Hepatocyte (in vitro differentiated cells): Measurements from ENCODE around the gene RNASE2. TPM values are rescaled to one million over a fixed set of nuclear protein-coding genes. Genes with fewer than 3 reads are reported as not detected.

Source experiments
- DNase-seq: peaks from one replicate; pipeline ENCODE4 v3.0.0-alpha.2; 2016; ENCODE audit warnings: low spot score
- H2AFZ ChIP-seq: fragments of 200-600 bp; sonication (generic); 2 replicates; pipeline ENCODE4 v1.6.0; 2016; ENCODE audit warnings: antibody characterized with exemption, mild to moderate bottlenecking
- H3K27ac ChIP-seq: fragments of 200-600 bp; sonication (generic); 2 replicates; pipeline ENCODE4 v1.5.1; 2016; ENCODE audit warnings: mild to moderate bottlenecking
- H3K27me3 ChIP-seq: fragments of 200-600 bp; sonication (generic); 2 replicates; pipeline ENCODE4 v1.6.1; 2016
- H3K36me3 ChIP-seq: fragments of 200-600 bp; sonication (generic); replicated peaks from 2 replicates; pipeline ENCODE4 v1.5.1; 2016; ENCODE audit warnings: low read depth; ENCODE audit not compliant: insufficient read depth
- H3K4me1 ChIP-seq: fragments of 200-600 bp; sonication (generic); 2 replicates; pipeline ENCODE4 v1.5.1; 2016; ENCODE audit warnings: mild to moderate bottlenecking, moderate library complexity; ENCODE audit not compliant: insufficient read depth
- H3K4me2 ChIP-seq: fragments of 200-600 bp; sonication (generic); 2 replicates; pipeline ENCODE4 v1.6.0; 2016
- H3K4me3 ChIP-seq: fragments of 200-600 bp; sonication (generic); 2 replicates; pipeline ENCODE4 v1.5.1; 2016; ENCODE audit warnings: mild to moderate bottlenecking
- H3K79me2 ChIP-seq: fragments of 200-600 bp; sonication (generic); 2 replicates; pipeline ENCODE4 v1.6.0; 2017; ENCODE audit warnings: mild to moderate bottlenecking
- H3K9me2 ChIP-seq: fragments of 200-600 bp; sonication (generic); replicated peaks from 2 replicates; pipeline ENCODE4 v1.6.0; 2017; ENCODE audit warnings: mild to moderate bottlenecking; ENCODE audit not compliant: insufficient read depth
- H3K9me3 ChIP-seq: fragments of 200-600 bp; sonication (generic); 2 replicates; pipeline ENCODE4 v1.5.1; 2016; ENCODE audit warnings: low read depth, mild to moderate bottlenecking
- H4K20me1 ChIP-seq: fragments of 200-600 bp; sonication (generic); 2 replicates; pipeline ENCODE4 v1.6.0; 2016; ENCODE audit warnings: mild to moderate bottlenecking; ENCODE audit not compliant: insufficient read depth, poor library complexity, severe bottlenecking
- EZH2 ChIP-seq: fragments of 200-600 bp; sonication (generic); IDR thresholded peaks from 2 replicates; pipeline ENCODE4 v1.6.1; 2016; ENCODE audit warnings: antibody characterized with exemption, mild to moderate bottlenecking, borderline replicate concordance
- EZH2phosphoT487 ChIP-seq: fragments of 200-600 bp; sonication (generic); IDR thresholded peaks from one replicate; pipeline ENCODE4 v1.6.1; 2018; ENCODE audit warnings: antibody characterized with exemption, mild to moderate bottlenecking, low read depth, moderate library complexity; ENCODE audit not compliant: unreplicated experiment, severe bottlenecking
- WGBS: methylation state at CpG from one replicate; pipeline ENCODE4 v1.1.6; 2016; ENCODE audit warnings: low lambda C conversion rate; ENCODE audit errors: missing lambda C conversion rate; 5-methylcytosine and 5-hydroxymethylcytosine counted together
- polyA plus RNA-seq: library from polyadenylated mRNA; unstranded; fragments of >200 nt; fragmentation: Nextera tagmentation; extraction: Ambion mirVana; gene quantifications from 2 replicates; pipeline ENCODE4 v1.2.1, GENCODE V29; 2016
- total RNA-seq: library from RNA; depleted of rRNA; stranded (reverse); fragments of >200 nt; gene quantifications from 2 replicates; pipeline ENCODE4 v1.2.3, GENCODE V29; 2014
- TF ChIP-seq, protein P1 (sequence below): fragments of 200-600 bp; sonication (generic); IDR thresholded peaks from 2 replicates; pipeline ENCODE4 v1.5.1; 2016; ENCODE audit warnings: antibody characterized with exemption, mild to moderate bottlenecking; ENCODE audit not compliant: poor library complexity

The RNASE2 gene
- total and polyA plus RNA-seq, 2 experiments from 2014 or later = 1.6 to 8.9 TPM

DNA sequence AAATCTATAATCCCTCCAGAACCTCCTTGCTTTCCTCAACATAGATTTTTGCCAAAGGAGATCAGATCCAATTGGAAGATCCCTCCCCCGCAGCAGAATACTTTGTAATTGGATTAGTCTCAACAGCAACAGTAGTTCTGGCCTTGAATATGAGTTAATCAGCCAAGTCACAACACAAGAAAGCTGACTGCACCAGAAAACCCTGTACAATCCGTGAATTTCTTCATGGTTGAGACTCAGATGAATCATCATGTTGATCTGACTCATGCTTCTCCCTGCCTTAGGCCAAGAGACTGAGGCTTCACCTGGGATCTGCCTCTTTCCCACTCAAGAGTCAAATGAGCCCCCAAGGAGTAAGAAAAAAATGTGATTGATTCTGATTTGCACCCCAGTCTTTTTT is 31.5 kb downstream of the RNASE2 start:
- no peak overlapping the region for H2AFZ ChIP-seq
- no peaks in the 10 kb centered on the region for H4K20me1 ChIP-seq
- H3K27me3 ChIP-seq = no peaks in the 10 kb centered on the region
- TF ChIP-seq, protein P1, sequence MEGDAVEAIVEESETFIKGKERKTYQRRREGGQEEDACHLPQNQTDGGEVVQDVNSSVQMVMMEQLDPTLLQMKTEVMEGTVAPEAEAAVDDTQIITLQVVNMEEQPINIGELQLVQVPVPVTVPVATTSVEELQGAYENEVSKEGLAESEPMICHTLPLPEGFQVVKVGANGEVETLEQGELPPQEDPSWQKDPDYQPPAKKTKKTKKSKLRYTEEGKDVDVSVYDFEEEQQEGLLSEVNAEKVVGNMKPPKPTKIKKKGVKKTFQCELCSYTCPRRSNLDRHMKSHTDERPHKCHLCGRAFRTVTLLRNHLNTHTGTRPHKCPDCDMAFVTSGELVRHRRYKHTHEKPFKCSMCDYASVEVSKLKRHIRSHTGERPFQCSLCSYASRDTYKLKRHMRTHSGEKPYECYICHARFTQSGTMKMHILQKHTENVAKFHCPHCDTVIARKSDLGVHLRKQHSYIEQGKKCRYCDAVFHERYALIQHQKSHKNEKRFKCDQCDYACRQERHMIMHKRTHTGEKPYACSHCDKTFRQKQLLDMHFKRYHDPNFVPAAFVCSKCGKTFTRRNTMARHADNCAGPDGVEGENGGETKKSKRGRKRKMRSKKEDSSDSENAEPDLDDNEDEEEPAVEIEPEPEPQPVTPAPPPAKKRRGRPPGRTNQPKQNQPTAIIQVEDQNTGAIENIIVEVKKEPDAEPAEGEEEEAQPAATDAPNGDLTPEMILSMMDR = no peak
- no peak for TF ChIP-seq EZH2phosphoT487
- no peak for TF ChIP-seq EZH2
- no peak overlapping the region for H3K4me3 ChIP-seq
- no peak overlapping the region for H3K4me2 ChIP-seq
- H3K79me2 ChIP-seq = peaks cover 15% of the 10 kb centered on the region
- H3K4me1 ChIP-seq = peaks cover 11% of the 10 kb centered on the region
- no peaks in the 10 kb centered on the region for H3K9me2 ChIP-seq
- H3K9me3 ChIP-seq = no peaks in the 10 kb centered on the region
- H3K36me3 ChIP-seq = no peaks in the 10 kb centered on the region
- peak overlapping the region; percentile 64 for H3K27ac ChIP-seq
- WGBS = 63% methylated on average over 2 of the region's 2 CpGs
- DNase-seq = peak; percentile 72

DNA sequence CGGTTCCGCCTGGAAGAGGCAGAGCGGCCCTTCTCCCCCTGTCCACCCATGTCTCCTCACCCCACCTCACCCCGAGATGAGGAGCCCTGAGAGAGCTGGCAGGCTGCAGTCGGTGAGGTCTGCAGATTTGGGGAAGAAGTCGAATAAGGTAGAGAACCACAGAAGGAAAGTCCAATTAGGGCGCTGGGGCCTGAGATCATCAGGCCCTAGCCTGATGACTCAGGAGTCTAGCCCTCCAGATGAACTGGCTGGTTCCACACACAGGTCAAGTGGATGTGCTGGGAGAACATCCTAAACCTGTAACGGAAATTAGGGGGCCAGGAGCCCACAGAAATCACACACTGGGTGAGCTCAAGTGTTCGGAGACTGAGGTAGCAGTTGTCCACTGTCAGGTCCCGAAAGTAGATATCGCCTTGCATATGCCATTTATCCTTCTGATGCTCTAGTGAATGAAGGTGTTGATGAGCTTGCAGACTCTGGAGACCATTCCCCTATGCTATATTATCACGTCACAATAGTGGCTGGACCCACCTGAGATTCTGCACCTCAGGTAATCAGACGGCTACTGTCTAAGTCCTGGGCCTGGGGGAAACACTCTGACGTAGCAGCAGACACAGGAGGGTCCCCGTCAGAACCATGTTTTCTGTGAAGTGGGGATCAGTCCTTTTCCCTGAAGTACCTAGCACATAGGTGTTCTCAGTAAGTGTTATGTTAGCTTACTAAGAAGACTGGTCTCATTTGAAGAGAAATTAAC is 33.6 kb downstream of the RNASE2 start:
- Histone ChIP-seq H3K79me2 (peaks cover 29% of the 10 kb centered on the region), H2AFZ (peak overlapping the region; percentile 28), H3K9me2 (no peaks in the 10 kb centered on the region), H3K4me2 (peak overlapping the region; percentile 69), H3K36me3 (no peaks in the 10 kb centered on the region), H3K27me3 (no peaks in the 10 kb centered on the region), H3K27ac (peak overlapping the region; percentile 84), H3K4me1 (peaks cover 11% of the 10 kb centered on the region), H3K9me3 (no peaks in the 10 kb centered on the region), H4K20me1 (no peaks in the 10 kb centered on the region), H3K4me3 (no peak overlapping the region)
- no peak for DNase-seq
- TF ChIP-seq EZH2phosphoT487 (no peak), EZH2 (no peak)
- TF ChIP-seq, protein P1 = no peak
- WGBS = 88% methylated on average over 15 of the region's 15 CpGs

DNA sequence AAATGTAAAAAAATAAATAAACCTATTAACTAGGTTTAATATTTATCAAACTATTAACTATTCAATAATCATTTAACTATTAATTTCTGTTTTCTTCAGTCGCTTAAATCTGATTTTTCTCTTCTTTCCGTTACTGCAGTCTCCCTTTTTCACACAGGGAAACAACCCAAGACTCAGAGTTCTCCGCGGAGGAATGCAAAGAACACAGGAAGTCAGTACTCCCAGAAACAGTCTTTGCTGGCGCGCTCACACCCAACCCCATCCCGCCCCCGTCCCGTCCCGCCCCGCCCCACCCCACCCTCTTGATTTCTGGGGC is 34.1 kb downstream of the RNASE2 start:
- H3K27me3 ChIP-seq = no peaks in the 10 kb centered on the region
- peak overlapping the region; percentile 28 for H2AFZ ChIP-seq
- DNase-seq = no peak
- no peaks in the 10 kb centered on the region for H4K20me1 ChIP-seq
- WGBS = 3% methylated on average over 11 of the region's 11 CpGs
- H3K4me3 ChIP-seq = no peak overlapping the region
- H3K36me3 ChIP-seq = no peaks in the 10 kb centered on the region
- peak overlapping the region; percentile 84 for H3K27ac ChIP-seq
- H3K9me3 ChIP-seq = no peaks in the 10 kb centered on the region
- H3K79me2 ChIP-seq = peaks cover 29% of the 10 kb centered on the region
- TF ChIP-seq, protein P1 = no peak
- TF ChIP-seq EZH2 (no peak), EZH2phosphoT487 (no peak)
- no peaks in the 10 kb centered on the region for H3K9me2 ChIP-seq
- H3K4me1 ChIP-seq = peaks cover 11% of the 10 kb centered on the region
- H3K4me2 ChIP-seq = peak overlapping the region; percentile 69
